GM12892 (cell line): Measurements from ENCODE around the gene ING1.

ENCODE experiments used
- POLR2A ChIP-seq: IDR thresholded peaks from 2 replicates; pipeline ENCODE4 v1.6.1; 2011; ENCODE audit warnings: low read depth, low read length, control low read depth
- POLR2AphosphoS5 ChIP-seq: IDR thresholded peaks from 2 replicates; pipeline ENCODE4 v1.6.1; 2011; ENCODE audit warnings: low read depth, low read length, control low read depth
- TAF1 ChIP-seq: IDR thresholded peaks from 2 replicates; pipeline ENCODE4 v1.6.1; 2011; ENCODE audit warnings: low read depth, mild to moderate bottlenecking, control low read depth, low read length, borderline replicate concordance

DNA sequence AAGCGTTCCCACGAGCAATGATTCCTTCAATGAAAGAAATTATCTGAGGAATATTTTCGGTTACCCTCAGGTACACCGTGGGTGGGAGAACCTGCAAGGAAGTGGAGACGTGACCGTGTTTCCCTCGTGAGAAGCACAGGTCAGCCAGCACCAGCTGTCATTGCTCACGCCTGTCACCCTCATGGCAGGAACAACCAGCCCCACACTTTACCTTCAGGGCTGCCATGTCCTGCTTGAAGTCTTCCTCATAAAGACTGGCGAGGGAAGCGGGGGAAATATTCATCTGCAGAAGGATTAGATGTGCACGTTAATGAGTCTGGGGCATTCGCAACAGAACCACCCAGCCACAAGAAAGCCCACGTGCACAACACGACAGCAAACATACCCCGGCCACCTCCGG is 25.8 kb upstream of the ING1 start:
- TF ChIP-seq POLR2A (no peak), POLR2AphosphoS5 (no peak), TAF1 (no peak)
